HG02759 (cell line): ENCODE data around the gene GALNT10.
"Not testable (repeated sequence)": the region's sequence is repeated elsewhere in the genome, so short reads cannot be mapped to it uniquely, and the experiment has no call there.

Source experiments
- ATAC-seq: cut with Tn5 transposase; IDR thresholded peaks from one replicate; pipeline ENCODE4 v1.9.1; 2021; ENCODE audit warnings: mild to moderate bottlenecking, moderate library complexity; ENCODE audit not compliant: unreplicated experiment

GALNT10 gene

DNA sequence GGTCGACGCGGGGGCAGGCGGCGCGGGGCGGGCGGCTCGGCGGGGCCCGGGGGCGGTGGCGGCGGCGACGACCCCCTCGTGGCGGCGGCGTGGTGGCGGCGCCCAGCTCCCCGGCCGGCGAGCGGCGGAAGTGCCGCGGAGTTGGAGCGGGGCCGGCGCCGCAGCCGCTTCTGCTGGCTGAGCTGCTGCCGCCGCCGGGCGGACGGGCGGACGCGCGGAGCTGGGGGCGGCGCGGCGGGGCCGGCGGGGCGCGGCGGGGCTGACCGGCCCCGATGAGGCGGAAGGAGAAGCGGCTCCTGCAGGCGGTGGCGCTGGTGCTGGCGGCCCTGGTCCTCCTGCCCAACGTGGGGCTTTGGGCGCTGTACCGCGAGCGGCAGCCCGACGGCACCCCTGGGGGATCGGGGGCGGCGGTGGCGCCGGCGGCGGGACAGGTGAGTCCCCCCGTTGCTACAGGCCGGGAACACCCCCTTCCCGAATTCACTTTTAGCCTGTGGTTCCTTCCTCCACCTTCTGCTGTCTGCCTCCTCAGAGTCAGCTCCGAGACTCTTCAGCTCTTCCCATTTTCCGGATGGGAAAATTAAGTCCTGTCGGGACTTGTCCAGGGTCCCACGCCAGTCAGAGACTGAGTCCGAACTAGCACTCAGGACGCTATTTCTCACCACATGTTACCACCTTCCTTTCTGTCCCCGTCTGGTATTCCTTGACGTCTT lies at the start of gene GALNT10:
GALNT10 (plus strand) TSS at position 139 of the 710 bp plus-strand sequence; CDS start at position 273, 134 bp downstream.
- peak; percentile 79 for ATAC-seq

DNA sequence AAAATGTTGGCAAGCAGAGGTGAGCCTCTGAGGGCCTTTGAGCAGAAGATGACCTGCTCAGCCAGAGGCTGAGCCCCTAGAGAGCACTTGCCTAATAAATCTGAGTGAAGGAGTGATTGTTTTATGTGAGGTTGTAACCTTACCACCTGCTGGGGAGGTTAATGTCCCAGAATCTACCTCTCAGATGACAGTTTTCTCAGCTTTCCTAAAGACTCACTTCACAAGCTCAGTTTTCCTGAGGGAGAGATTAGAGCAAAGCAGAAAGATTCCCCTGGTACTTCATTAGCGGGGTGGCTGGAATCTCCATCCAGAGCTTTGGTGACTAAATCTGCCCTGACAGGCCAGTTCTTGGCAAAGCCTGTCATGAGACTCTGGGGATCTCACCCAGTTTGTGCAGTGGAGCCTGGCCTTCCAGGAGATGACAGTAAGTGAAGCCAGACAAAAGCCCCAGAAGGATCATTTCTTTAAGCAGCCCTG lies 48.8 kb upstream of the GALNT10 start:
- ATAC-seq, result no peak

DNA sequence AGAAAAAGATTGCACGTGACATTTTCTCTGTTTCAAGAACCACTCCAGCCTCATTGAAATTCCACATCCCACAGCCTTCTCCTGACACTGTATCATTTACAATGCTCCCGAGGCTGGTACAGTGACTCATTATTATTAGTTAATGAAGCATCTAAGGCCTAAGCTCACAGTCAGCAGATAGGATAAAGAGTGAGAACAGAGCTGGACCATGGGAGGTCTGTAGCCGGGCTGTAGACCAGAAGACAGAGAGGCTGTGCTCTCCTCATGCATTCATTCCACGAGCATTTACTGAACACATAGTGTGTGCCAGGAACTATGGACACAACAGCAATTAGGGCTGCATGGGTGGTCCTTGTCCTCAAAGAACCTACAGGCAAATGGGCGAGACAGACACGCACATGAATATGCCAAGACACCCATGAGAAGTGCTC lies 47.3 kb upstream of the GALNT10 start:
- ATAC-seq, result no peak

GRCh38 chr5:154145268-154145667 lies 45.3 kb upstream of the GALNT10 start:
- ATAC-seq, result no peak

DNA sequence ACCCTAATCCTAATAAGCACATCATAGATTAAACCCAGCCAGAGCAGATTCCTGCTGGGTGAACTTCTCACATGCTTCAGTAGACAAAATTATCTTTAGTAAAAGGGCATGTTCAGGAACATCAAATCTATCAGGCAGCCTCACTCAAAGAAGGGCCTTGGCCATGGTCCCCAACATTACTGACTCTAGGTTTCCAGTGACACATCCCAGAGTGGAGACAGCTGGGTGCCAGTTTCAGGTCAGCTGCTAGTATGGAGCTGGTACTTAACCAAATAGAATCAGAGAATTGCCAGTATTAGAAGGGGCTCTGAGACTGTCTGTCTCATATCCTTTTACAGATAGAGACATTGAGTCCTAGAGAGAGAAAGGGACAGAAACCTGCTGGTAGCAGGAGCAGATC lies 44.1 kb upstream of the GALNT10 start:
- ATAC-seq, result no peak

DNA sequence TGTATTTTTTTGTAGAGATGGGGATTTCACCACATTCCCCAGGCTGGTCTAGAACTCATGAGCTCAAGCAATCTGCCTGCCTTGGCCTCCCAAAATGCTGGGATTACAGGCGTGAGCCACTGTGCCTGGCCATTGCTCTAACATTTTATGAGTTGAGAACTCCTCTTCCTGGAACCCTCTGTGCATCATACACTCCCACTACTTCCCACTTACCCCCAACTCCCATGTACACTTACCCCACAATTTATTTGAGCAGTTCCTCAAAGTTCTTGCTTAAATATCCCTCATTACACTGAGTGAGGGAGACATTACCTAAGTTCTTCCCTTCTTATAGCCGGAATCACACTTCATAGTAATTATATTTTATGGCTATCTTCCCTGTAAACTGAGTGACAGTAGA lies 42.9 kb upstream of the GALNT10 start:
- ATAC-seq, result no peak

DNA sequence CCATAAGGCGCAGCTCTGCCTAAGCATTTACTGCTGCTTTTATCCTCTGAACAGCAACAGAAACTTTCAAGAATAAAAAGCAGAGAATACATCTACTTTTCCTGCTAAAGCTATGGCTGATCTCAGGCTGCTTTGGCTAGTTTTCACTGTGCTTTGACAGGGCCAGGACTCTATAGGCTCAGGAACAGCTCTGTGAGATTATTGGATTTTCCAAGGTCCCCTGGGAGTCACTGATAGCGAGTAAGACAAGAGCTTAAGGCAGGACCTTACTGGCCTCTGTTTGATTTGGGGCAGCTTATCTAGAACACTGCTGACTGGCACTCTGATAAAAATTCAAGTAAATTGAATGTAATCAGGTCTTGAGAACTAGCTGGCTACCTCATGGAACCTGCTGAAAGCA lies 40.1 kb upstream of the GALNT10 start:
- ATAC-seq, result not testable (repeated sequence)

DNA sequence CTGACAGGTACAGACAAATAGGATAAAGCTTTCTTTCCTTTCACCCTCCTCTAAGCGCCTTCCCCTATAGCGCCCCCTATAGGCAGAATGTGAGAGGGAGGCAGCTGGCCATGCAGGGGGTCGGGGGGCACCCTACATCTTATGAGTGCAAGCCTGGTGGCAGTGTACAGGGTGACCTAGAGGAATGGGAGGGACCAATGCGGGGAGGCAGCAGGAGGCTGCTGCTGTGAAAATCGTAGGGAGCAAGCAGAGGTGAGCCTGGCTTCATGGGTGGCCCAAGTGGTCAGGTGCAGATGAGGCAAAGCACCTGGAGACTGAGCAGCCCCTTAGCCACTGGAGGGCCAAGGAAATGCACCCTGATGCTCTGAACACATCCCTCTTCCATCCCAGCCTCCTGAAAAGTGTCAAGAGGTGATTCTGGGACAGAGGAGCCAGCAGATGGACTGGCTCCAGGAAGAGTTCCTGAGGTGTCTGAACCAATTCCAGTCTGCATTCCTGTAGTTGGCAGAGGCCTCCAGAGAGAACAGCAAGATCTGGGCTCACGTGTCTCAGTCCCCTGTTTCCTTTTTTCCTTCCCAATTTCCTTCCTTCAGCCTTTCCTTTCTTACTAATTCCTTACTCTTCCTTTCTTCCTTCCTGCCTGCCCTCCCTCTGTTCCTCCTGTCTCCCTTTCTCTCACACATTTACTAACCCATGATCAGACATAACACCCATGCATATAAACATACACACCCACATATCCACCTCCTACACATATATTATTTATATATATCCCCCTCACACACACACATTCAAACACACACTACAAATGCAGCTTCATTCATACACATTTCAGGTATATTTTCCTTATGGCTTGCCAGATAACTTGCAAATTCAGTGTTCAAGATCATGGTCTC lies 32.8 kb upstream of the GALNT10 start:
- no peak for ATAC-seq

- ATAC-seq, result no peak
Measured at GRCh38 chr5:154158379-154158737, 32.2 kb upstream of the GALNT10 start.

GRCh38 chr5:154159343-154159742 lies 31.2 kb upstream of the GALNT10 start:
- no peak for ATAC-seq

DNA sequence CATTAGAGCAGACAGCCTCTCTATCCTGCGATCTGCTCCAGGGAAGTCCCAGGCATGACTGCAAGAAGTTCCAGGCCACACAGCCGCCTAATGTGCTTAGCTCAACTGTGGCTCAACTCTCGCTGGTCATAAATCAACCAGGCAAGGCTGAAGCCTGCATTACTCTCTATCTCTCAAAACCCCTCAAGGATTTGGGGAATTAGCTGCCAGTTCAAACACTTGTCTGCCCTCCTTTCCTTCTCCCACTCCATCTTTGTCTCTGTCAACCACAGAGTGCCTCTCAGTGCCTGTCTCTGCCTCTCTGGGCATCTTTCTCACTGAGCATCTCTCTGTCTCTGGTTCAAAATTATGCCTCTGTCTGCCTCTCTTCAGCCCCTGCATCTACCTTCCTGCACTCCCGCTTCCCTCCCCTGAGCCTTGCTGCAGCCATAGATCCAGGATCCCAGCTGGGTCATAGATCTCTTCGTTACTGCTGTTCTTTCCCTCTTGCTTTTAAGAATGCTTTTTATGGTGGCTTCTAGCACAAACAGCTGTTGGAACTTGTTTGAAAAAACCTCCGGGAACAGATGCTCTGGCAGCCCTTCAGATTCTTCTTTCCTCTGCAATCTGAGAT lies 27.9 kb upstream of the GALNT10 start:
- ATAC-seq, result no peak

DNA sequence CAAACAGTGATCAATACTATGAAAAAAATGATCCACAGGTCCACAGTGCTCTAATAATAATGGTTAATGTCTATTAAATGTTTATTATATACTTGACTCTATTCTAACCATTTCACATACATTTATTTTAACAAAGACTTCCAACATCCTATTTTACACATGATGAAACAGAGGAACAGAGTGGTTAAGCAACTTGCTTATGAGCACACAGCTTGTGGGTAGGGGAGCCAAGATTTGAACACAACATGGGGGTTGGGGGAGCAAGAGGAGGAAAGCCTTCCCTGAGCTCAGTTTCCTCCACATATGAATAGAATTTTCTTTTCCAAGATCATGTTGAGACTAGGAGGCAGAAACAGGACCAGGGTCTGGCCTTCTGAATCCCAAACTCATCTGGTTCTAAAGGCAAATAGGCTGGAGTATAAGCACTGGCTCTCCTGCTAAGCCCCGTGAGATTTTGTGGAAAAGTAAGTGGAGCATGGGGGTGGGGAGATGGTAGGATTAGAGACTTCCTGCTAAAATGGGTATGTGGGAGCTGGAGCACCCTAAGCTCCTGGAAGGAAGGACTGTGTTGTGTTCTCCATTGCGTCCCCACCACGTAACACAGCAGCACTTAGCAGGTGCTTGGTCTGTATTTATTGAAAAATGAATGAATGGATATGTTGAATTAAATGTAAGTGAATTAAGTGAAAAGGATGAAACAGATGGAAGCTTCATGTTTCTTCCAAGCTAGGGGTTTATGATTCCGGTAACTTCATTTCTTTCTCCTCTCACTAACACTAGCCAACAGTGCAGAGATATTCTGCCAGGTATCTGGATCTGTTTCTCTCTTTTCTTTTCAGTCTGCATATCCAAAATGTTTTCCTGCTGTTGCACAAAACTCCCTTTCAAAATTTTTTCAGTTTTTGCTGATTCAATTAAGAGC lies 26.9 kb upstream of the GALNT10 start:
- ATAC-seq, result no peak

DNA sequence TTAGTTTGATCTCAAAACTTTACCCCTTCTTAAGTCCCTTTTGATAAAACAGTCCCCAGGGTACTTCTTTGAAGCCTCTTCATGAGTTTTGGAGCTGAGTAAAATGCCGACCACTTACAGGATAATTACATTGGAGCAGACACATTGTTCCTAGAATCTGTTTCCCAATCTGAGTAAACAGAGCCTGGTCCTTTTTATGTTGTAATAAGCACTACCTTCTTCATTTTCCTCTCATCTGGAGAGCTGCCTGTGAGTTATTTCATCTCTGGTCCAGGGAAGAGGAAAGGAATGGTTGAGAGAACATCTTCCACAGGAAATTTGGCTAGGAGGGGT lies 26.3 kb upstream of the GALNT10 start:
- no peak for ATAC-seq

DNA sequence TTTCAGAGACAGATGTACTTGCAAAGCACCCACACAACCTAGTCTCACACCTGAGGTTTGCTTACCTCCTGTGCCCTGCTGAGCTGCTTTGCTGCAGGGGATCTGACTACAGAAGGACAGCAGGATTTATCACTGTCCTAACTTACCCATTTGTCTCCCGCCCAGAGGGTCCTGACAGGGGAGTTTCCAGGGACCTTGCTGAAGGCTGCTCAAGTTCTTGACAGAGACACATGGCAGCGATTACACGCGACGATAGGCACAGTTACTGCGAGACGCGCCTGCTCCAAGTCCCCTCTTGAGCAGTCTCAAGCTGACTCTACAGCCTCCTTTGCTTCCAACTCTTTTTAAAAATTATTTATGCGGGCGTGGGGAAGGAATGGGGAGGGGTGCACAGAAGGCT lies 24.6 kb upstream of the GALNT10 start:
- no peak for ATAC-seq

- no peak for ATAC-seq
Measured at GRCh38 chr5:154166901-154167791, 23.4 kb upstream of the GALNT10 start.

GRCh38 chr5:154168395-154168794 lies 22.1 kb upstream of the GALNT10 start:
- no peak for ATAC-seq

DNA sequence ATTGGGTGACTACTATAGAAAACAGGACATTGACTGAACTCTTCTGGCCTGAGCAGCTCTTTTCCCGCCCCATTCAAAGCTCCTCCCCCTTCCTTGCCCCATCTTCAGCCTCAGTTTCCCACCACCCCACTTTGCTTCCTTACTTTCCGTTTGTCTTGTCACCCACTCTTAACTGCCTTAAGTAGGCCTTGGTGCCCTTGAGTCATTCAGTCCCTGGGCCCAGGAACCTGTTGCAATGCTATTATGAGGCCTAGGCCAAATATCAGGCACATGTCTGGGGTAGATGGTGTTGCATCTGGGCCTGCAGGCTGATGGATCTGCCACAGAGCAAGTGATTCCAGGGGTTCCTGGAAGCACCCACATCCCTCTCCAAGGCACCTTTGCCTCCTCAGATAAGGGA lies 17.7 kb upstream of the GALNT10 start:
- no peak for ATAC-seq

- no peak for ATAC-seq
Measured at GRCh38 chr5:154174091-154174490, 16.4 kb upstream of the GALNT10 start.

DNA sequence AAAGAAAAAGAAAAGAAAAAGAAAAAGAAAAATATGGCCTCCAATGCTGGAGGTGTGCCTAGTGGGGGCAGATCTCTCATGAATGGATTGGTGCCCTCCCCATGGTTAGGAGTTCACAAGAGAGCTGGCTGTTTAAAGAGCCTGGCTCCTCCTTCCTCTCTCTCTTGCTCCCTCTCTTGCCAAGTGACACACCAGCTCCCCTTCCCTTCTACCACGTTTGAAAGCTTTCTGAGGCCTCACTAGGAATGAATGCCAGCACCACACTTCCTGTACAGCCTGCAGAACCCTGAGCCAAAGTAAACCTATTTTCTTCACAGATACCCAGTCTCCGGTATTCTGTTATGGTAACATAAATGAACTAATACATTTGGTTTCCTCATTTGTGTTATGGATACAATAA lies 14.4 kb upstream of the GALNT10 start:
- ATAC-seq, result no peak

GRCh38 chr5:154178661-154179060 lies 11.9 kb upstream of the GALNT10 start:
- ATAC-seq, result no peak
